Activated CD4-positive, alpha-beta T cell treated with anti-CD3 and anti-CD28 coated beads for 1 hour (primary cell): Measurements from ENCODE around the gene MSI2.

Experiments used
- DNase-seq: peaks from one replicate; pipeline ENCODE4 v3.0.0-alpha.2; 2020

MSI2 gene

GRCh38 chr17:57593739-57594462 lies 337.6 kb downstream of the MSI2 start:
- no peak for DNase-seq

GRCh38 chr17:57594767-57595166 lies 338.4 kb downstream of the MSI2 start:
- no peak for DNase-seq

GRCh38 chr17:57595426-57595825 lies 339.1 kb downstream of the MSI2 start:
- no peak for DNase-seq

GRCh38 chr17:57595947-57596695 lies 339.8 kb downstream of the MSI2 start:
- DNase-seq, result no peak

- no peak for DNase-seq
Observed at GRCh38 chr17:57597101-57597500, 340.8 kb downstream of the MSI2 start.

- DNase-seq, result no peak
Observed at GRCh38 chr17:57597531-57598453, 341.5 kb downstream of the MSI2 start.

GRCh38 chr17:57599271-57600045 lies 343.1 kb downstream of the MSI2 start:
- no peak for DNase-seq

- no peak for DNase-seq
Observed at GRCh38 chr17:57600074-57600473, 343.8 kb downstream of the MSI2 start.

- no peak for DNase-seq
Observed at GRCh38 chr17:57601143-57601735, 344.9 kb downstream of the MSI2 start.

- DNase-seq, result no peak
Observed at GRCh38 chr17:57602896-57603295, 346.6 kb downstream of the MSI2 start.

GRCh38 chr17:57603546-57603945 lies 347.2 kb downstream of the MSI2 start:
- DNase-seq, result no peak

GRCh38 chr17:57603978-57604377 lies 347.7 kb downstream of the MSI2 start:
- DNase-seq, result peak; percentile 45

- no peak for DNase-seq
Observed at GRCh38 chr17:57604771-57605674, 348.7 kb downstream of the MSI2 start.

GRCh38 chr17:57605675-57606105 lies 349.4 kb downstream of the MSI2 start:
- no peak for DNase-seq

GRCh38 chr17:57606111-57606875 lies 350.0 kb downstream of the MSI2 start:
- no peak for DNase-seq

GRCh38 chr17:57607553-57608120 lies 351.3 kb downstream of the MSI2 start:
- DNase-seq, result no peak

GRCh38 chr17:57608369-57609124 lies 352.2 kb downstream of the MSI2 start:
- no peak for DNase-seq

GRCh38 chr17:57609125-57609877 lies 353.0 kb downstream of the MSI2 start:
- no peak for DNase-seq
